Fibroblast of villous mesenchyme (primary cell): ENCODE measurements around the gene HERPUD2. TPM values are rescaled to one million over a fixed set of nuclear protein-coding genes. Genes with fewer than 3 reads are reported as not detected.

Source experiments
- DNase-seq: peaks from one replicate; pipeline ENCODE4 v3.0.0-alpha.2; 2010; ENCODE audit warnings: low read depth
- H3K4me3 ChIP-seq: 2 replicates; pipeline ENCODE4 v1.5.1; 2011; ENCODE audit warnings: low read depth, mild to moderate bottlenecking, low read length
- CTCF ChIP-seq: IDR thresholded peaks from 2 replicates; pipeline ENCODE4 v1.5.1; 2012; ENCODE audit warnings: low read depth, mild to moderate bottlenecking, low read length; ENCODE audit not compliant: insufficient read depth
- total RNA-seq: library from RNA; depleted of rRNA; stranded (reverse); fragments of >200 nt; gene quantifications from 2 replicates; pipeline ENCODE4 v1.2.3, GENCODE V29; 2012

Gene HERPUD2
- total RNA-seq, 1 donor: 30.7 TPM

GRCh38 chr7:35722054-35722849 lies 27.3 kb upstream of the HERPUD2 start:
- TF ChIP-seq CTCF: no peak
- no peak overlapping the region for H3K4me3 ChIP-seq
- DNase-seq: peak; percentile 42

GRCh38 chr7:35721288-35721687 lies 26.4 kb upstream of the HERPUD2 start:
- no peak overlapping the region for H3K4me3 ChIP-seq
- DNase-seq: no peak
- TF ChIP-seq CTCF: no peak

GRCh38 chr7:35720849-35721248 lies 25.9 kb upstream of the HERPUD2 start:
- no peak for DNase-seq
- no peak overlapping the region for H3K4me3 ChIP-seq
- no peak for TF ChIP-seq CTCF

- TF ChIP-seq CTCF: no peak
- DNase-seq: no peak
- no peak overlapping the region for H3K4me3 ChIP-seq
These were observed 25.1 kb upstream of the HERPUD2 start for GRCh38 chr7:35720032-35720431.

- TF ChIP-seq CTCF: no peak
- peak overlapping the region; percentile 71 for H3K4me3 ChIP-seq
- DNase-seq: no peak
These were observed 23.1 kb upstream of the HERPUD2 start for GRCh38 chr7:35718047-35718446.

GRCh38 chr7:35717516-35717915 lies 22.6 kb upstream of the HERPUD2 start:
- peak overlapping the region; percentile 71 for H3K4me3 ChIP-seq
- peak; percentile 54 for DNase-seq
- no peak for TF ChIP-seq CTCF

GRCh38 chr7:35717013-35717412 lies 22.1 kb upstream of the HERPUD2 start:
- DNase-seq: peak; percentile 27
- no peak for TF ChIP-seq CTCF
- H3K4me3 ChIP-seq: peak overlapping the region; percentile 71
